NCI-H2196 (cell line): ENCODE data around the gene TTLL11.
A peak's percentile ranks its signal among the peaks of the same experiment; 100 is the strongest.
"Not testable (repeated sequence)": the region's sequence is repeated elsewhere in the genome, so short reads cannot be mapped to it uniquely, and the experiment has no call there.

Experiments used
- DNase-seq: peaks from one replicate; lab custom pipeline; 2025; ENCODE audit not compliant: unreplicated experiment; lab: John Stamatoyannopoulos, UW

The TTLL11 gene

GRCh38 chr9:122125509-122126330 is 32.6 kb upstream of the TTLL11 start:
- DNase-seq = no peak

DNA sequence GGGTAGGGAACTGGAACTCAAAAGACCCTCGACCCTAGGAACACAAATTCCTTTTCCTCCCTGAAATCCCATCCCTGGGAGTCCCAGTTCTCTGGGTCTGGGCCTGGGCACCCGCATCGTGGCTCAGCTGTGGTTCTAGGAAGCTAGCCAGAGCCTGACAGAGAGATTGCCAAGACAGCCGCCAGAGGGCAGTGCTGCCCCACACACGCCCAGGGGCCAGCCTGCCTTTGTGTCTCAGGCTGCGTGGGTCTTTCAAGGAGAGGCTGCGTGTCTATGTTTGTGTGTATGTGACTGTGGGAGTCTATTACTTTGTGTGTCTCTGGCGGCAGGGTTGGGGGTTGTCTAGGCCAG is 32.0 kb upstream of the TTLL11 start:
- peak; percentile 71 for DNase-seq

- DNase-seq = no peak
These were observed 31.4 kb upstream of the TTLL11 start for GRCh38 chr9:122124528-122124927.

- no peak for DNase-seq
These were observed 30.9 kb upstream of the TTLL11 start for GRCh38 chr9:122124048-122124447.

DNA sequence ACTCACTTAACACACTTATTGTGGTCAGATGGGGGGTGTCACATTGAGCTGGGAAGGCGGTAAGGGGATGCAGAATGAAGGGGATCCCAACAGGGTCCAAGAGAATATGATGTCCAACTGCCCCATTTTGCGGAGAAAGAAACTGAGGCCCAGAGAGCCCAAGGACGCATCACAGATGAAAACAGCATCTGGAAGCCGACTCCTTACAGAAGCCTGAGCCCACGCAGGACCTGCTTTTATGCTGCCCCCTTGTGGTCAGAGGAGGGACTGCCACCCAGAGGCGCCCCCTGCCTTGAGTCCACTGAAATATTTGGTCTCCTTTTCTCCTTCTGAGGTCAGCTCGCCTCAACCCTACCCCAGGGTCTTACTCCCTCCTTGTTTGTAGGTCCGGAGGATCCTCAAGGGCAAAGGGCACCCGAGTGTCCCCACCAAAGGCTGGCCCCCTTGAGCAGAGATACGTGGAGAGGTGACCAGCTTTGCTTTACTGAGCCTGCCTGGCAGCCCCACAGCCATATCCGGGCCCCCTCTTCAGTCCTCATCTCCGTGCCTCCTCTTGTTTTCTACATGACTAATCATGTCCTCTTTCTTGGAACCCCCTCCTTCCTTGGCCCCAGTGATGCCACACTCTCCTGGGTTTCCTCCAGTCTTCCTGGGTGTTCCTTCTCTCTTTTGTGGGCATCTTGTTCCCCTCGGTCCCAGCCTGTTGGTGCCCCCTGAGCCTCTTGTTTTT is 30.0 kb upstream of the TTLL11 start:
- peak; percentile 75 for DNase-seq

DNA sequence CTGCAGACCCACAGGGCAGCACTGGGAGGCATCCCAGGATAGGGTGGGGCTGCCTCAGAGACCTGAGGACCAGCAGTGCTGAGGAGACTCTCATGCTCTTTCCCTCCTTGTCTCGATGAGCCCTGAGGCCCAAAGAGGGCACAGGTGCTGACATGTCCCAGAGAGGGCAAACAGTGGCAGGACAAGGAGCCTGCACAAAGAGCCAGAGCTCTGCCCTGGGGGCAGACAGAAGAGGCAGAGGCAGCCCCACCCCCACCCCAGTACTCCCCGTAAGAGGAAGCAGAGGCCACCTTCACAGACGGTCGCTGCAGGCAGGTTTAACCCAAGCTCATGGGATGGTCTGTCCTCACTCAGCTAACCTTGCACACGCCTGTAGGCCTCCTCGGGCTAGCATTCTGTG is 29.4 kb upstream of the TTLL11 start:
- DNase-seq = no peak

GRCh38 chr9:122121931-122122330 is 28.8 kb upstream of the TTLL11 start:
- no peak for DNase-seq

DNA sequence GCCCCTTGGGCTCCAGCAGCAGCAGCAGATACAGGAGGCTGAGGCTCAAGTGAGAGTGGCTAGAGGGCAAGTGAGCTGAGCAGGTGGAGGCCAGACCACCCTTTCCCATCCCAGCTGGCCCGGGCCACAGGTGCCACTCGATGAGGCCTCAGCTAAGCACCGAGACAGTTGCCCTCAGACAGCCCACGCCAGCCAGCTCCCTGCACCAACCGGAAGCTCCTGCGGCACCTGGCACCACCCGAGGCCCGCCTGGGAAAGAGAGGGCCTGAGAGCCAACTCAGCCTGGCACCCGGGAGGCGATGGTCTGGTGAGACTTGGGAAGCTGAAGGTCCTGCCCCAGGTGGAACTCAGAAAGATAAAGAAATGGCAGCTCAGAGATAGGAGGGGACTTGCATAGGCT is 28.3 kb upstream of the TTLL11 start:
- DNase-seq = no peak

- DNase-seq = no peak
These were observed 27.4 kb upstream of the TTLL11 start for GRCh38 chr9:122120316-122121071.

DNA sequence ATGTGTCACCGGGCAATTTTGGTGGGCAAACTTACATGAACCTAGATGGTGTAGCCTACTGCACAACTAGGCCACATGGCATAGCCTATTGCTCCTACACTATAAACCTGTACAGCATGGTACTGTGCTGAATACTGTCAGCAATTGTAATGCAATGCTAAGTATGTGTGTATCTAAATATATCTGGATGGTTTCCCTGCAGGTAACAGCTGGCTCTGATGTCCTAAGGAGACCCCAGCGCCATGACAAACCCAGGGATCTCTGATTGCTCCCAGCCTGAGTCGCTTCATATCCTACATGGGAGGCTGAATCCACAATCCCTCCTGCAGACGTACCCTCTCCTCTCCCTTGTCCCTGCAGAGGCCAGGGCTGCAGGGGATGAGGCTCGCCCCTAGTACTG is 26.6 kb upstream of the TTLL11 start:
- no peak for DNase-seq

DNA sequence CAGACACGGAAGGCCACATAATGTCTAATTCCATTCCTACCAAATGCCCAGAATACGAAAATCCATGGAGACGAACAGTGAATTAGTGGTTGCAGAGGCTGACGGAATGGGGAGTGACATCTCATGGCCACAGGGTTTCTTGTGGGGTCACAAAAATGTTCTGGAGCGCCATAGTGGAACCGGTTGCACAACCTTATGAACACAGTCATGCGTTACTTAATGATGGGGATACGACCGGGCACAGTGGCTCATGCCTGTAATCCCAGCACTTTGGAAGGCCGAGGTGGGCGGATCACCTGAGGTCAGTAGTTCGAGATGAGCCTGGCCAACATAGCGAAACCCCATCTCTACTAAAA is 26.0 kb upstream of the TTLL11 start:
- no peak for DNase-seq

- DNase-seq = no peak
These were observed 25.4 kb upstream of the TTLL11 start for GRCh38 chr9:122118343-122119165.

GRCh38 chr9:122117241-122117640 is 24.1 kb upstream of the TTLL11 start:
- not testable (repeated sequence) for DNase-seq

- no peak for DNase-seq
These were observed 23.5 kb upstream of the TTLL11 start for GRCh38 chr9:122116448-122117173.

DNA sequence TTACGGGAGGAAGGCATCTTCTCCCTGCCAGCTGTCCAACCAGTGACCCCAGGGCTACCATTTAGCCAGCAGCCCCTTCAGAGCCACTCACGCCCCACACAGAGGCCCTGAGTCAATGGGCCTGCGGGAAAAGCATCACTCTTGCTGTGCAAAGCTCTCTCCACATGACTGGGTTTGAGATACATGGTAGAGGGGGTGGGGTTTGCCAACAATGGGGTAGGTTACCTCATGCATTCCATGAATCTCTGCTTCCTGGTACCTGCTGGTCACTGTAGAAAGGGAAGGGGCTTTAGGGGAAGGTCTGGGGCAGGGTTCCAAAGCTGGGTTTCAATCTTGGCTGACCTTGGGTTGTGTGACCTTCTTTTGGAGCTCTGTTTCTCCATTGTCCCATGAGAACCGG is 22.9 kb upstream of the TTLL11 start:
- no peak for DNase-seq

DNA sequence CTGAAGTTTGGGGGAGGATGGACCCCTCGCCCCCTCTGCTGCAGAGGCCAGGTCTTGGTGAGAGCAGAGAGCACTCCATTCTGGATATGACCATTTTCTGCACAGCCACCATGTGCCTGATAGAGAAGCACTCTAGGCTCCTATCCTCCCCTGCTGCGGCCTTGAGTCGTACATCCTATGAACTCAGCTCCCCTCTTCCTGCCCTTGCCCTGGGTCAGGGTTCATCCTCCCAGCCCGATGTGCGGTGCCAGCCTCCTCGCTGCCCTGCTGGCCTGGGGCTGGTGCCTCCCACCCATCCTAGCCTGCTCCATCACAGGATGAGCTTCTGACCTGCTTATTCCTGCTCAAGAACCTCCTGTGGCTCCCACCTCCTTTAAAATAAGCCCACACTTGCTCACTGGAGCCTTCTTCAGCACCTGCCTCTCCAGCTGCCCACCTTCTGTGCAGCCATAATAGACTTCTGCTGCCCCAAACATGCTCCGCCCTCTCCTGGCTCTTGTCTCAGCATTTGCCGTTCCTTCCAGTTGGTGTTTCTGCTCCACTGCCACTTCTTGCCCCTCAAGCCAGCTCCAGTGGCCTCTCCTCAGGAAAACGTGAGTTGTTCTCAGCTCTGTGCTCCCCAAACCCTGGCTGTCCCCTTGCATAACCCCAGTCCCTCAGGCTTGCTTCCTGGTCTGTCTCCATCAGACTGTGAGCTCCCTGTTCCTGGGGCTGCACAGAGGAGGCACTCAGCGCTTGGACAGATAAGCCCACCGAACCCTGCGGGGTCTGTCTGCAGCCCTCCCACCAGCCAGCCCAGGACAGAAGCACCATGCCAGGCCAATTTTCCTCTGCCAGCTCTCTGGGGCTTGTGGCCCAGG is 22.3 kb upstream of the TTLL11 start:
- DNase-seq = no peak

DNA sequence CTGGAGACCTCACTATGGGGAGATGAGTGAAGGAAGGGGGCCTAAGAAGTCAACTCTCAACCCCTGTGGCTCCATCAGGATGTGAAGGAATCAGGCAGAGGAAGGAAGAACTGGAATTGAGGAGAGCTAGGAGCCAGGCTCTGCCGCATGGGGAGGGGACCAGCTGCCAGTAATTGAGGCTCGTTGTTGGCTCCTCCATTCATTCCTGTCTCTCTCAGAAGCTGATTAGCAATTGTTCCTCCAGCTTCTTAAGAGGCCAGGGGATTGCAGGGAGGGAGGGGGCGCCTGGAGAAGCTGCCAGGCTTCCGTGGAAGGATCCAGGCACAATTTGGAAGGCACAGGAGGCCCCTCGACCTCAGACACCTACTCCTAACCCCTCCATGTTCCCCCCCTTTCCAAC is 20.5 kb upstream of the TTLL11 start:
- no peak for DNase-seq

DNA sequence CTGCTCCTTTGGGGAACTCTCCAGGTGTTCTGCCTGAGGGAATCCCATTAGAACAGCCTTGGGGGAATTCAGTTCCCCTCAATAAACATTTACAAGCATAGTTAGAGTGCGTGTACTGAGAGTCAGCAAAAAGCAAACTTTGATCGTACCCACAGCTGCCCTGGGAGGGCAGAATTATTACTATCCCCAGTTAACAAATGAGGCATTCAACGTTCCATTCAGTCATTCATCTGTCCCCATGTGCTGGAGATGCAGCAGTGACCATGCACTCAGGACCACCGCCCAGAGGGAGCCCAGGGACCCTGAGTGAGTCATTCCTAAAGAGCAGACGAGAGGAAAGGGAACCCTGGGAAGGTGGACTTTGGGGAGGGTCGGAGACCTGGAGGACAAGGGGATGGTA is 19.1 kb upstream of the TTLL11 start:
- DNase-seq = no peak

GRCh38 chr9:122111413-122112085 is 18.4 kb upstream of the TTLL11 start:
- DNase-seq = no peak
